ENCODE data around the gene GNB2. TPM values are rescaled to one million over a fixed set of nuclear protein-coding genes. Genes with fewer than 3 reads are reported as not detected.
A peak's percentile ranks its signal among the peaks of the same experiment; 100 is the strongest.

The GNB2 gene
- total and polyA plus RNA-seq, 2 of the 13 experiments (the other 11 are each of a cell fraction or from before 2014, with no cell fraction given) = 48.3 to 67.1 TPM

GRCh38 chr7:100706672-100707311, 33.3 kb downstream of the GNB2 start (continued):
- TF ChIP-seq PAX8 (CRISPR knock-in tag; IDR thresholded peaks at IDR 0.05; ENCODE audit: borderline replicate concordance) (no peak), NR2C2 (CRISPR knock-in tag; IDR thresholded peaks at IDR 0.05; ENCODE audit: borderline replicate concordance) (no peak), ZNF749 (CRISPR knock-in tag; IDR thresholded peaks at IDR 0.05; ENCODE audit: borderline replicate concordance) (no peak), MTF1 (CRISPR knock-in tag; IDR thresholded peaks at IDR 0.05) (no peak), ZNF670 (CRISPR knock-in tag; IDR thresholded peaks at IDR 0.05; ENCODE audit: borderline replicate concordance) (no peak), POLR2AphosphoS5 (IDR thresholded peaks at IDR 0.05; ENCODE audit: low read depth, low read length) (no peak), ZNF7 (CRISPR knock-in tag; IDR thresholded peaks at IDR 0.05) (no peak), ZNF782 (CRISPR knock-in tag; IDR thresholded peaks at IDR 0.05; ENCODE audit: borderline replicate concordance) (no peak), NRL (CRISPR knock-in tag; IDR thresholded peaks at IDR 0.05; ENCODE audit: borderline replicate concordance) (peak; percentile 70; the same call in 1 of the 2 replicates), GATAD2A (CRISPR knock-in tag; IDR thresholded peaks at IDR 0.05) (peak; percentile 57; the same call in 1 of the 2 replicates), EHMT2 (IDR thresholded peaks at IDR 0.05; ENCODE audit: borderline replicate concordance, low read depth, low read length) (no peak), ZNF740 (CRISPR knock-in tag; IDR thresholded peaks at IDR 0.05) (0 out of 2 replicates have a peak, but pooled peaks have one; percentile 52), ATF1 (CRISPR knock-in tag; IDR thresholded peaks at IDR 0.05) (no peak), AHR (CRISPR knock-in tag; IDR thresholded peaks at IDR 0.05) (peak; percentile 25; the same call in 1 of the 2 replicates), FOXK1 (CRISPR knock-in tag; IDR thresholded peaks at IDR 0.05; ENCODE audit: borderline replicate concordance, low read depth) (peak; percentile 59; the same call in 1 of the 2 replicates), MIER3 (CRISPR knock-in tag; IDR thresholded peaks at IDR 0.05; ENCODE audit: borderline replicate concordance) (no peak), HOXA5 (CRISPR knock-in tag; IDR thresholded peaks at IDR 0.05) (no peak)
- TF ChIP-seq, protein P1, sequence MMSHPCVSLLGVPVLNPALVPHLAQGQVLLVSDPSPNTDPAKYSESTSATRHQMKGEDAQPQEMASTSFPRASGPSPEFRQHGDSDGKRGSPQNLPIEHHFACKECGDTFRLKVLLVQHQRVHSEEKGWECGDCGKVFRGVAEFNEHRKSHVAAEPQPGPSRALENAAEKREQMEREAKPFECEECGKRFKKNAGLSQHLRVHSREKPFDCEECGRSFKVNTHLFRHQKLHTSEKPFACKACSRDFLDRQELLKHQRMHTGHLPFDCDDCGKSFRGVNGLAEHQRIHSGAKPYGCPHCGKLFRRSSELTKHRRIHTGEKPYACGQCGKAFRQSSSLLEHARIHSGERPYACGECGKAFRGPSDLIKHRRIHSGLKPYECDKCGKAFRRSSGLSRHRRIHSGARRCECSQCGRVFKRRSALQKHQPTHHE (CRISPR knock-in tag; IDR thresholded peaks at IDR 0.05; ENCODE audit: borderline replicate concordance) = no peak
- TF ChIP-seq, protein P2, sequence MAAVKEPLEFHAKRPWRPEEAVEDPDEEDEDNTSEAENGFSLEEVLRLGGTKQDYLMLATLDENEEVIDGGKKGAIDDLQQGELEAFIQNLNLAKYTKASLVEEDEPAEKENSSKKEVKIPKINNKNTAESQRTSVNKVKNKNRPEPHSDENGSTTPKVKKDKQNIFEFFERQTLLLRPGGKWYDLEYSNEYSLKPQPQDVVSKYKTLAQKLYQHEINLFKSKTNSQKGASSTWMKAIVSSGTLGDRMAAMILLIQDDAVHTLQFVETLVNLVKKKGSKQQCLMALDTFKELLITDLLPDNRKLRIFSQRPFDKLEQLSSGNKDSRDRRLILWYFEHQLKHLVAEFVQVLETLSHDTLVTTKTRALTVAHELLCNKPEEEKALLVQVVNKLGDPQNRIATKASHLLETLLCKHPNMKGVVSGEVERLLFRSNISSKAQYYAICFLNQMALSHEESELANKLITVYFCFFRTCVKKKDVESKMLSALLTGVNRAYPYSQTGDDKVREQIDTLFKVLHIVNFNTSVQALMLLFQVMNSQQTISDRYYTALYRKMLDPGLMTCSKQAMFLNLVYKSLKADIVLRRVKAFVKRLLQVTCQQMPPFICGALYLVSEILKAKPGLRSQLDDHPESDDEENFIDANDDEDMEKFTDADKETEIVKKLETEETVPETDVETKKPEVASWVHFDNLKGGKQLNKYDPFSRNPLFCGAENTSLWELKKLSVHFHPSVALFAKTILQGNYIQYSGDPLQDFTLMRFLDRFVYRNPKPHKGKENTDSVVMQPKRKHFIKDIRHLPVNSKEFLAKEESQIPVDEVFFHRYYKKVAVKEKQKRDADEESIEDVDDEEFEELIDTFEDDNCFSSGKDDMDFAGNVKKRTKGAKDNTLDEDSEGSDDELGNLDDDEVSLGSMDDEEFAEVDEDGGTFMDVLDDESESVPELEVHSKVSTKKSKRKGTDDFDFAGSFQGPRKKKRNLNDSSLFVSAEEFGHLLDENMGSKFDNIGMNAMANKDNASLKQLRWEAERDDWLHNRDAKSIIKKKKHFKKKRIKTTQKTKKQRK (IDR thresholded peaks at IDR 0.05; ENCODE audit: low read length) = no peak
